ENCODE measurements around the gene FBXL17.

Gene FBXL17

GRCh38 chr5:108145351-108145750 is 236.5 kb downstream of the FBXL17 start:
- peak; percentile 76 for DNase-seq

- DNase-seq: no peak
Measured at GRCh38 chr5:108144332-108144731, 237.6 kb downstream of the FBXL17 start.

- no peak for DNase-seq
Measured at GRCh38 chr5:108143581-108143980, 238.3 kb downstream of the FBXL17 start.

GRCh38 chr5:108141676-108142075 is 240.2 kb downstream of the FBXL17 start:
- no peak for DNase-seq

GRCh38 chr5:108136493-108136892 is 245.4 kb downstream of the FBXL17 start:
- no peak for DNase-seq

GRCh38 chr5:108129129-108129528 is 252.8 kb downstream of the FBXL17 start:
- DNase-seq: no peak

- no peak for DNase-seq
Measured at GRCh38 chr5:108125771-108126511, 256.0 kb downstream of the FBXL17 start.

GRCh38 chr5:108124596-108124995 is 257.3 kb downstream of the FBXL17 start:
- DNase-seq: no peak

- no peak for DNase-seq
Measured at GRCh38 chr5:108122702-108123101, 259.2 kb downstream of the FBXL17 start.

GRCh38 chr5:108118813-108119514 is 262.9 kb downstream of the FBXL17 start:
- DNase-seq: no peak

- no peak for DNase-seq
Measured at GRCh38 chr5:108115673-108116072, 266.2 kb downstream of the FBXL17 start.

- no peak for DNase-seq
Measured at GRCh38 chr5:108113950-108114349, 267.9 kb downstream of the FBXL17 start.

- DNase-seq: no peak
Measured at GRCh38 chr5:108111736-108112135, 270.2 kb downstream of the FBXL17 start.

- DNase-seq: no peak
Measured at GRCh38 chr5:108109059-108109458, 272.8 kb downstream of the FBXL17 start.

- DNase-seq: no peak
Measured at GRCh38 chr5:108104448-108104847, 277.4 kb downstream of the FBXL17 start.

- no peak for DNase-seq
Measured at GRCh38 chr5:108102463-108102862, 279.4 kb downstream of the FBXL17 start.

- no peak for DNase-seq
Measured at GRCh38 chr5:108101821-108102220, 280.1 kb downstream of the FBXL17 start.

GRCh38 chr5:108101130-108101529 is 280.8 kb downstream of the FBXL17 start:
- DNase-seq: no peak

- DNase-seq: no peak
Measured at GRCh38 chr5:108094800-108095199, 287.1 kb downstream of the FBXL17 start.

- DNase-seq: no peak
Measured at GRCh38 chr5:108093186-108093585, 288.7 kb downstream of the FBXL17 start.

GRCh38 chr5:108090946-108091345 is 291.0 kb downstream of the FBXL17 start:
- DNase-seq: no peak

GRCh38 chr5:108084105-108084504 is 297.8 kb downstream of the FBXL17 start:
- DNase-seq: no peak

- no peak for DNase-seq
Measured at GRCh38 chr5:108083232-108083631, 298.7 kb downstream of the FBXL17 start.

- no peak for DNase-seq
Measured at GRCh38 chr5:108081707-108082106, 300.2 kb downstream of the FBXL17 start.

- DNase-seq: no peak
Measured at GRCh38 chr5:108079753-108080152, 302.1 kb downstream of the FBXL17 start.
